ENCODE measurements around the gene PRDM5. TPM values are rescaled to one million over a fixed set of nuclear protein-coding genes. Genes with fewer than 3 reads are reported as not detected.

The PRDM5 gene
- total RNA-seq, 4 donors from 2014 or later, result 37.6 to 96.6 (median 52.6) TPM

DNA sequence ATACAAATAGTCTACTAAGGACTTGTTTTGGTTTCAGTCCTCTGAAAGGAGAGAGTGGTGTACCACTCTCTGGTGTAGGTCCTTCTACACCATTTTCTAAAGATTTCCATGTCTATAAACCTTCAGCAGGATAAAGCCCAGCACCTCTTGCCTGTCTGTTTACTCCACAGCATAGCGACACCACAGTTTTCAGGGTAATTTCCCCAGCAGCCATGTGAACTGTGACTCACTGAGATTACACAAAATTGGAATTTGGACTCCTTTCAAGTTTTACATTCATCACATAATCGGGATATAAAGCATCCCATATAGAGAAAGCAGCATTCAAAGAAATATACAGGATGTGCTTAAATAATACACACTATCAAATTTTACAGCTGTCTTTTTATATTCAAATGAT, 229.6 kb downstream of the PRDM5 start:
- H3K4me1 ChIP-seq, result no peaks in the 10 kb centered on the region
- no peak for DNase-seq
- H3K36me3 ChIP-seq, result no peaks in the 10 kb centered on the region
- no peak overlapping the region for H3K27ac ChIP-seq
- intact Hi-C loops (cut with DNase I; ENCODE audit: low total_unique reads), result no loop called here
- no peaks in the 10 kb centered on the region for H3K9me3 ChIP-seq
- no peaks in the 10 kb centered on the region for H3K27me3 ChIP-seq
- no peak for TF ChIP-seq POLR2A (IDR thresholded peaks at IDR 0.05)
- TF ChIP-seq CTCF (IDR thresholded peaks at IDR 0.05), result no peak
- H3K4me3 ChIP-seq, result no peak overlapping the region

GRCh38 chr4:120691536-120691935, 231.0 kb downstream of the PRDM5 start:
- intact Hi-C loops (cut with DNase I; ENCODE audit: low total_unique reads), result no loop called here
- Histone ChIP-seq H3K4me3 (no peak overlapping the region), H3K4me1 (no peaks in the 10 kb centered on the region), H3K9me3 (no peaks in the 10 kb centered on the region), H3K36me3 (no peaks in the 10 kb centered on the region), H3K27ac (no peak overlapping the region), H3K27me3 (no peaks in the 10 kb centered on the region)
- DNase-seq, result no peak
- no peak for TF ChIP-seq CTCF (IDR thresholded peaks at IDR 0.05)
- TF ChIP-seq POLR2A (IDR thresholded peaks at IDR 0.05), result no peak

- Histone ChIP-seq H3K9me3 (no peaks in the 10 kb centered on the region), H3K4me1 (no peaks in the 10 kb centered on the region), H3K36me3 (no peaks in the 10 kb centered on the region), H3K27ac (no peak overlapping the region), H3K4me3 (no peak overlapping the region), H3K27me3 (no peaks in the 10 kb centered on the region)
- intact Hi-C loops (cut with DNase I; ENCODE audit: low total_unique reads), result no loop called here
- TF ChIP-seq CTCF (IDR thresholded peaks at IDR 0.05) (no peak), POLR2A (IDR thresholded peaks at IDR 0.05) (no peak)
- no peak for DNase-seq
These were observed 231.4 kb downstream of the PRDM5 start for GRCh38 chr4:120691106-120691505.

- H3K27me3 ChIP-seq, result no peaks in the 10 kb centered on the region
These were observed 233.7 kb downstream of the PRDM5 start for GRCh38 chr4:120688791-120689190.

DNA sequence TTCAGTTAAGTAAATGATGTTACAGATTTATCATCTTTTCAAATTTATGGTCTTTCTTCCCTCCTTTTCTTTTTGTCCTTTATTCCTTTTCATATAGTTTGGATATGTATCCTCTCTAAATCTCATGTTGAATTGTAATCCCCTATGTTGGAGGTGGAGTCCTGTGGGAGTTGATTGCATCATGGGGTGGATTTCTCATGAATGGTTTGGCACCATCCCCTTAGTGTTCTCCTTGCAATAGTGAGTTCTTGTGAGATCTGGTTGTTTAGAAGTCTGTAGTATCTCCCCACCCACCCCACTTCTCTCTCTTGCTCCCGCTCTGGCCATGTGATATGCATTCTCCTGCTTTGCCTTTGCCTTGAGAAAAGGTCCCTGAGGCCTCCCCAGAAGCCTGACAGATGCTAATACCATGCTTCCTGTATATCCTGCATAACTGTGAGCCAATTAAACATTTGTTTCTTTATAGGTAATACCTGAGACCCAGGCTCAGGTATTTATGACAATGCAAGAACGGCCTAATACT, 236.7 kb downstream of the PRDM5 start:
- Histone ChIP-seq H3K9me3 (no peaks in the 10 kb centered on the region), H3K27me3 (no peaks in the 10 kb centered on the region), H3K4me1 (no peaks in the 10 kb centered on the region), H3K36me3 (no peaks in the 10 kb centered on the region), H3K4me3 (no peak overlapping the region), H3K27ac (no peak overlapping the region)
- TF ChIP-seq CTCF (IDR thresholded peaks at IDR 0.05) (no peak), POLR2A (IDR thresholded peaks at IDR 0.05) (no peak)
- intact Hi-C loops (cut with DNase I; ENCODE audit: low total_unique reads), result no loop called here
- DNase-seq, result no peak

More at GRCh38 chr4:120688791-120689190, 233.7 kb downstream of the PRDM5 start:
- TF ChIP-seq POLR2A (IDR thresholded peaks at IDR 0.05) (no peak), CTCF (IDR thresholded peaks at IDR 0.05) (no peak)
- no peaks in the 10 kb centered on the region for H3K9me3 ChIP-seq
- H3K36me3 ChIP-seq, result no peaks in the 10 kb centered on the region
- H3K27ac ChIP-seq, result no peak overlapping the region
- no peaks in the 10 kb centered on the region for H3K4me1 ChIP-seq
- H3K4me3 ChIP-seq, result no peak overlapping the region
- intact Hi-C loops (cut with DNase I; ENCODE audit: low total_unique reads), result no loop called here
- no peak for DNase-seq
